Measurements from ENCODE around the gene HOGA1. TPM values are rescaled to one million over a fixed set of nuclear protein-coding genes. Genes with fewer than 3 reads are reported as not detected.

The HOGA1 gene
- total RNA-seq, 4 donors from 2014 or later, result 0.67 to 4.5 (median 0.93) TPM

- intact Hi-C loops (cut with DNase I), result no loop called here
- Histone ChIP-seq H3K4me1 (no peaks in the 10 kb centered on the region), H3K27me3 (no peaks in the 10 kb centered on the region), H3K4me3 (replicated peaks in 1 of 3) (no peak overlapping the region), H3K9me3 (no peaks in the 10 kb centered on the region), H3K27ac (no peak overlapping the region), H3K36me3 (no peaks in the 10 kb centered on the region)
- no peak for DNase-seq
- TF ChIP-seq POLR2A (IDR thresholded peaks at IDR 0.05) (no peak), CTCF (IDR thresholded peaks at IDR 0.05) (no peak)
- WGBS, 2 donors, result 95 to 97% methylated on average over 4 of the region's 4 CpGs
These were observed 20.9 kb upstream of the HOGA1 start for GRCh38 chr10:97563337-97563736.

- WGBS, 2 donors, result 95 to 96% methylated on average over 4 of the region's 4 CpGs
- DNase-seq, result no peak
- H3K4me3 ChIP-seq (replicated peaks in 1 of 3), result no peak overlapping the region
- peaks cover 0 to 5% of the 10 kb centered on the region in 2 donors for H3K36me3 ChIP-seq
- no peak overlapping the region for H3K27ac ChIP-seq
- no peaks in the 10 kb centered on the region for H3K9me3 ChIP-seq
- TF ChIP-seq POLR2A (IDR thresholded peaks at IDR 0.05), result no peak
- no peak for TF ChIP-seq CTCF (IDR thresholded peaks at IDR 0.05)
- intact Hi-C loops (cut with DNase I), result no loop called here
- no peaks in the 10 kb centered on the region for H3K4me1 ChIP-seq
- H3K27me3 ChIP-seq, result no peaks in the 10 kb centered on the region
These were observed 19.4 kb upstream of the HOGA1 start for GRCh38 chr10:97564776-97565175.

- Histone ChIP-seq H3K4me1 (no peaks in the 10 kb centered on the region), H3K27me3 (no peaks in the 10 kb centered on the region), H3K36me3 (peaks cover 3 to 16% of the 10 kb centered on the region in 2 donors), H3K4me3 (replicated peaks in 1 of 3) (no peak overlapping the region), H3K9me3 (no peaks in the 10 kb centered on the region), H3K27ac (no peak overlapping the region)
- intact Hi-C loops (cut with DNase I), result no loop called here
- WGBS, 2 donors, result 98 to 100% methylated on average over 2 of the region's 2 CpGs
- no peak for TF ChIP-seq POLR2A (IDR thresholded peaks at IDR 0.05)
- TF ChIP-seq CTCF (IDR thresholded peaks at IDR 0.05), result no peak
- no peak for DNase-seq
These were observed 17.7 kb upstream of the HOGA1 start for GRCh38 chr10:97566336-97566996.

- Histone ChIP-seq H3K27ac (no peak overlapping the region), H3K9me3 (no peaks in the 10 kb centered on the region), H3K4me1 (peaks cover 6 to 8% of the 10 kb centered on the region in 2 donors), H3K4me3 (replicated peaks in 1 of 3) (no peak overlapping the region), H3K36me3 (peaks cover 3 to 16% of the 10 kb centered on the region in 2 donors), H3K27me3 (no peaks in the 10 kb centered on the region)
- no peak for TF ChIP-seq POLR2A (IDR thresholded peaks at IDR 0.05)
- no peak for TF ChIP-seq CTCF (IDR thresholded peaks at IDR 0.05)
- intact Hi-C loops (cut with DNase I), result no loop called here
- DNase-seq, result no peak
- WGBS, 2 donors, result 90 to 94% methylated on average over 14 to 15 of the region's 15 CpGs
These were observed 16.3 kb upstream of the HOGA1 start for GRCh38 chr10:97567891-97568290.

GRCh38 chr10:97570146-97570788 lies 13.9 kb upstream of the HOGA1 start:
- Histone ChIP-seq H3K9me3 (no peaks in the 10 kb centered on the region), H3K36me3 (peaks cover 3 to 16% of the 10 kb centered on the region in 2 donors), H3K4me1 (peaks cover 16 to 21% of the 10 kb centered on the region in 2 donors), H3K4me3 (replicated peaks in 1 of 3) (no peak overlapping the region), H3K27me3 (no peaks in the 10 kb centered on the region), H3K27ac (no peak overlapping the region)
- WGBS, 2 donors, result 91 to 94% methylated on average over 13 to 25 of the region's 33 CpGs
- DNase-seq, result no peak
- TF ChIP-seq POLR2A (IDR thresholded peaks at IDR 0.05), result no peak
- TF ChIP-seq CTCF (IDR thresholded peaks at IDR 0.05), result no peak
- intact Hi-C loops (cut with DNase I), result no loop called here
